Measurements from ENCODE around the gene TRPM4.
A peak's percentile ranks its signal among the peaks of the same experiment; 100 is the strongest.
"Not testable (repeated sequence)": the region's sequence is repeated elsewhere in the genome, so short reads cannot be mapped to it uniquely, and the experiment has no call there.

TRPM4 gene

GRCh38 chr19:49157445-49158224 is at the start of gene TRPM4:
Gene TRPM4 (plus strand): TSS chr19:49157792. CDS start chr19:49157867, 75 bp downstream.
- DNase-seq (ENCODE audit: low spot score) = peak; percentile 34
- no peak for FAIRE-seq

GRCh38 chr19:49109051-49109450 is 48.5 kb upstream of the TRPM4 start:
- FAIRE-seq (no peak), DNase-seq (ENCODE audit: low spot score) (no peak)

GRCh38 chr19:49109569-49110233 is 47.9 kb upstream of the TRPM4 start:
- DNase-seq (ENCODE audit: low spot score) = no peak
- FAIRE-seq = no peak

- no peak for DNase-seq (ENCODE audit: low spot score)
- no peak for FAIRE-seq
Measured at GRCh38 chr19:49110567-49110966, 47.0 kb upstream of the TRPM4 start.

- no peak for DNase-seq (ENCODE audit: low spot score)
- FAIRE-seq = no peak
Measured at GRCh38 chr19:49111218-49111998, 46.2 kb upstream of the TRPM4 start.

- FAIRE-seq (no peak), DNase-seq (ENCODE audit: low spot score) (peak; percentile 48)
Measured at GRCh38 chr19:49113762-49114629, 43.6 kb upstream of the TRPM4 start, which contains the start of gene LIN7B. Gene LIN7B (plus strand): TSS chr19:49114370. CDS start chr19:49114405, 35 bp downstream.

GRCh38 chr19:49114630-49115363 is 42.8 kb upstream of the TRPM4 start:
- no peak for FAIRE-seq

GRCh38 chr19:49116544-49116943 is 41.0 kb upstream of the TRPM4 start:
- FAIRE-seq (no peak), DNase-seq (ENCODE audit: low spot score) (no peak)

More at GRCh38 chr19:49114630-49115363, 42.8 kb upstream of the TRPM4 start:
- DNase-seq (ENCODE audit: low spot score) = no peak

- DNase-seq (ENCODE audit: low spot score) = no peak
- FAIRE-seq = no peak
Measured at GRCh38 chr19:49117677-49118564, 39.7 kb upstream of the TRPM4 start.

- peak; percentile 29 for FAIRE-seq
- peak; percentile 82 for DNase-seq (ENCODE audit: low spot score)
Measured at GRCh38 chr19:49118565-49119410, 38.8 kb upstream of the TRPM4 start, which contains the start of gene C19orf73. Gene C19orf73 (minus strand): TSS chr19:49119143. CDS start chr19:49119022, 121 bp downstream.

- peak; percentile 14 for DNase-seq (ENCODE audit: low spot score)
- no peak for FAIRE-seq
Measured at GRCh38 chr19:49119411-49120324, 37.9 kb upstream of the TRPM4 start, which contains the start of gene PPFIA3. Gene PPFIA3 (plus strand): TSS chr19:49119544. CDS start chr19:49127874, 8,330 bp downstream.

GRCh38 chr19:49120325-49120683 is 37.3 kb upstream of the TRPM4 start:
- DNase-seq (ENCODE audit: low spot score) = no peak
- FAIRE-seq = no peak

GRCh38 chr19:49120868-49121267 is 36.7 kb upstream of the TRPM4 start:
- DNase-seq (ENCODE audit: low spot score) = no peak
- no peak for FAIRE-seq

- not testable (repeated sequence) for FAIRE-seq; DNase-seq (ENCODE audit: low spot score)
Measured at GRCh38 chr19:49121841-49122240, 35.8 kb upstream of the TRPM4 start.

GRCh38 chr19:49123285-49123684 is 34.3 kb upstream of the TRPM4 start:
- FAIRE-seq; DNase-seq (ENCODE audit: low spot score): not testable (repeated sequence)

GRCh38 chr19:49125025-49125731 is 32.4 kb upstream of the TRPM4 start:
- DNase-seq (ENCODE audit: low spot score) (no peak), FAIRE-seq (no peak)

Measured in RCC 7860 (cell line).